Inflammatory macrophage treated with lipopolysaccharide for 1 hour (primary cell): ENCODE measurements around the gene ANKRD55.
A peak's percentile ranks its signal among the peaks of the same experiment; 100 is the strongest.
"Not testable (repeated sequence)": the region's sequence is repeated elsewhere in the genome, so short reads cannot be mapped to it uniquely, and the experiment has no call there.

Experiments used
- DNase-seq, 2 donors: peaks; one replicate each; pipeline ENCODE4 v3.0.0-alpha.2; 2020 to 2022

The ANKRD55 gene

GRCh38 chr5:56100439-56101176 lies 132.5 kb downstream of the ANKRD55 start:
- no peak for DNase-seq

- DNase-seq, result no peak
Observed at GRCh38 chr5:56099346-56099745, 133.8 kb downstream of the ANKRD55 start.

- no peak for DNase-seq
Observed at GRCh38 chr5:56097055-56097454, 136.1 kb downstream of the ANKRD55 start.

GRCh38 chr5:56095579-56096102 lies 137.5 kb downstream of the ANKRD55 start:
- peak; percentile 42 to 70 for DNase-seq

- DNase-seq, result peak; percentile 42 to 62
Observed at GRCh38 chr5:56094579-56095361, 138.4 kb downstream of the ANKRD55 start.

GRCh38 chr5:56093970-56094369 lies 139.2 kb downstream of the ANKRD55 start:
- no peak for DNase-seq

GRCh38 chr5:56092115-56092514 lies 141.0 kb downstream of the ANKRD55 start:
- DNase-seq, result no peak

GRCh38 chr5:56091664-56092063 lies 141.5 kb downstream of the ANKRD55 start:
- DNase-seq, result no peak

- DNase-seq, result no peak
Observed at GRCh38 chr5:56090793-56091460, 142.2 kb downstream of the ANKRD55 start.

GRCh38 chr5:56088967-56089829 lies 143.9 kb downstream of the ANKRD55 start:
- no peak for DNase-seq

GRCh38 chr5:56088431-56088949 lies 144.6 kb downstream of the ANKRD55 start:
- DNase-seq, result no peak

GRCh38 chr5:56085193-56085592 lies 147.9 kb downstream of the ANKRD55 start:
- DNase-seq, result no peak

- DNase-seq, result no peak
Observed at GRCh38 chr5:56083286-56083854, 149.8 kb downstream of the ANKRD55 start.

- peak in 1 of 2 donors; percentile 20 for DNase-seq
Observed at GRCh38 chr5:56081053-56081642, 152.0 kb downstream of the ANKRD55 start.

GRCh38 chr5:56080375-56081052 lies 152.6 kb downstream of the ANKRD55 start:
- DNase-seq, result no peak

GRCh38 chr5:56079157-56079500 lies 154.0 kb downstream of the ANKRD55 start:
- not testable (repeated sequence) for DNase-seq

GRCh38 chr5:56078278-56079156 lies 154.6 kb downstream of the ANKRD55 start:
- no peak for DNase-seq

- no peak for DNase-seq
Observed at GRCh38 chr5:56077796-56078233, 155.3 kb downstream of the ANKRD55 start.

- no peak for DNase-seq
Observed at GRCh38 chr5:56076486-56076885, 156.6 kb downstream of the ANKRD55 start.

GRCh38 chr5:56075361-56075760 lies 157.8 kb downstream of the ANKRD55 start:
- DNase-seq, result no peak
